Spleen (tissue), 11 donors: ENCODE results near the gene BHLHA9. TPM values are rescaled to one million over a fixed set of nuclear protein-coding genes. Genes with fewer than 3 reads are reported as not detected.
"Not testable (repeated sequence)": the region's sequence is repeated elsewhere in the genome, so short reads cannot be mapped to it uniquely, and the experiment has no call there.

Source experiments
- DNase-seq: peaks from one replicate; pipeline ENCODE4 v3.0.0-alpha.2; 2020
- H3K27ac ChIP-seq, 8 donors: fragments of 200-600 bp; sonication (generic) in 7 of 8; 1 replicate in 4 of 8; 2 replicates in 4 of 8; pipeline versions ENCODE4 v1.5.0 to v1.8.0; 2016 to 2021; ENCODE audit warnings: inconsistent platforms in 4 of 8, mild to moderate bottlenecking in 4 of 8, moderate library complexity in 1 of 8
- H3K27me3 ChIP-seq, 7 donors: fragments of 200-600 bp; sonication (generic) in 6 of 7; replicated peaks in 1 of 7; 1 replicate in 4 of 7; 2 replicates in 3 of 7; pipeline versions ENCODE4 v1.5.0 to v1.8.0; 2016 to 2021; ENCODE audit warnings: inconsistent platforms in 3 of 7, mild to moderate bottlenecking in 1 of 7
- H3K36me3 ChIP-seq, 6 donors: fragments of 200-600 bp; sonication (generic) in 5 of 6; 1 replicate in 4 of 6; 2 replicates in 2 of 6; pipeline versions ENCODE4 v1.5.0 to v1.8.0; 2016 to 2021; ENCODE audit warnings: inconsistent platforms in 2 of 6
- H3K4me1 ChIP-seq, 6 donors: fragments of 200-600 bp; sonication (generic) in 5 of 6; 1 replicate in 3 of 6; 2 replicates in 3 of 6; pipeline versions ENCODE4 v1.5.0 to v1.8.0; 2016 to 2021; ENCODE audit warnings: inconsistent platforms in 3 of 6
- H3K4me3 ChIP-seq, 8 donors: fragments of 200-600 bp; sonication (generic) in 7 of 8; 1 replicate in 4 of 8; 2 replicates in 4 of 8; pipeline versions ENCODE4 v1.5.0 to v1.8.0; 2016 to 2021; ENCODE audit warnings: inconsistent platforms in 4 of 8, mild to moderate bottlenecking in 4 of 8, moderate library complexity in 2 of 8
- H3K9me3 ChIP-seq, 8 donors: fragments of 200-600 bp; sonication (generic) in 7 of 8; 1 replicate in 4 of 8; 2 replicates in 4 of 8; pipeline versions ENCODE4 v1.5.0 to v1.8.0; 2016 to 2021; ENCODE audit warnings: inconsistent platforms in 4 of 8
- POLR2A ChIP-seq, 3 donors: fragments of 450-650 bp; IDR thresholded peaks; one replicate each; pipeline ENCODE4 v1.5.1; 2017; ENCODE audit warnings: antibody characterized with exemption in 3 of 3, mild to moderate bottlenecking in 1 of 3
- POLR2AphosphoS5 ChIP-seq, 3 donors: sonication (generic); formaldehyde crosslinking; IDR thresholded peaks; one replicate each; pipeline ENCODE4 v1.5.1; 2017; ENCODE audit warnings: antibody characterized with exemption in 3 of 3
- WGBS, 5 donors: extraction: QIAGEN DNeasy Blood & Tissue Kit in 3 of 5; methylation state at CpG; one replicate each; pipeline versions ENCODE4 v1.1.5 to v1.1.7; 2013 to 2018; 5-methylcytosine and 5-hydroxymethylcytosine counted together
- intact Hi-C: fragments of 100-400 bp; cut with DNase I; formaldehyde crosslinking; loops from one replicate; pipeline ENCODE4 v1.15.0; 2023; ENCODE audit warnings: low total_unique reads
- polyA plus RNA-seq, 3 donors: library from polyadenylated mRNA; stranded (reverse); fragments of 200-250 nt; gene quantifications; one replicate each; pipeline ENCODE4 v1.2.1, GENCODE V29; 2013
- total RNA-seq, 7 donors: library from RNA; depleted of rRNA in 3 of 7; stranded (reverse); fragments of >200 nt in 3 of 7; fragmentation: NEBNext Ultra II Directional in 4 of 7; extraction: Animal tissue kit (Norgen Biotek cat#: 25700) in 4 of 7; gene quantifications; one replicate each; pipeline versions ENCODE4 v1.1.0 to v1.2.1, GENCODE V29; 2016 to 2021
- TF ChIP-seq, protein P1 (sequence below), 11 experiments: fragments of 200-600 bp in 7 of 11; fragments of 450-650 bp in 4 of 11; sonication (generic) in 4 of 11; IDR thresholded peaks in 8 of 11; conservative IDR thresholded peaks in 3 of 11; 1 replicate in 7 of 11; 2 replicates in 4 of 11; pipeline versions ENCODE4 v1.4.0 to v1.8.0; 2016 to 2021; ENCODE audit warnings: antibody characterized with exemption in 11 of 11, inconsistent platforms in 4 of 11, mild to moderate bottlenecking in 1 of 11
- donor health status: healthy with polysubstance abuse.
- donor health status: DM: no; HTN: no; CAD: no; lungs with moderate emphysema.
- donor health status: DM: no; HTN: no; CAD: no.
- donor health status: Bipolar disorder and iron deficiency.
- donor health status: healthy.
- donor health status: DM: no; HTN: no; CAD: no.
- donor health status: DM: yes; HTN: yes; CAD: no.

The BHLHA9 gene
- total and polyA plus RNA-seq, 10 donors, result not detected

DNA sequence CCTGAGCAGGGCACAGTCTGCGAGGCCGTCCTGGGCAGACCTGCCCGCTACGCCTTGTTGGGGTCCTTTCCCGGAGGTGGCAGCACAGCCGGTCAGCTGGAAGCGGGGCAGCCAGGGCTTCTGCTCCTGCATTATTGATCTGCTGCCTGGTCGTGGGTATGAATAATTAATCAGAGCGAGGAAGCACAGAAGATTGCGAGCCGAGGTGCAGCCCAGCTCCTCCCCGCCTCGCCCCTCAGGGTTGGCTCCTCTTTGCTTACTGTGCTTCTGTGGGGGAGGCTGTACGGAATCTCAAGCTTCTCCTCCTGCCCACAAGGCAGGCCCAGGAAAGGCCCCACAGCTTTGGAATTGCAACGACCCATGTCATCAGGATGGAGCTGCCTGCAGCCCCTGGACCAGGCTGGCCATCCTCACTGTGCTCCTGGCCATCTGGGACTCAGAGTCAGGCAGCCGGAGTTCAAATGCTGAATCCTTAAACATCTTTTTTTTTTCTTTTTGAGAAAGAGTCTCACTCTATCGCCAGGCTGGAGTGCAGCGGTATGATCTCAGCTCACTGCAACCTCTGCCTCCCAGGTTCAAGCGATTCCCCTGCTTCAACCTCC lies 34.8 kb downstream of the BHLHA9 start:
- DNase-seq, result no peak
- Histone ChIP-seq H3K4me3 (no peak overlapping the region), H3K36me3 (no peaks in the 10 kb centered on the region), H3K27me3 (peaks cover 0 to 62% (median 0%) of the 10 kb centered on the region in 7 donors), H3K9me3 (no peaks in the 10 kb centered on the region), H3K4me1 (no peaks in the 10 kb centered on the region), H3K27ac (no peak overlapping the region)
- TF ChIP-seq, protein P1, sequence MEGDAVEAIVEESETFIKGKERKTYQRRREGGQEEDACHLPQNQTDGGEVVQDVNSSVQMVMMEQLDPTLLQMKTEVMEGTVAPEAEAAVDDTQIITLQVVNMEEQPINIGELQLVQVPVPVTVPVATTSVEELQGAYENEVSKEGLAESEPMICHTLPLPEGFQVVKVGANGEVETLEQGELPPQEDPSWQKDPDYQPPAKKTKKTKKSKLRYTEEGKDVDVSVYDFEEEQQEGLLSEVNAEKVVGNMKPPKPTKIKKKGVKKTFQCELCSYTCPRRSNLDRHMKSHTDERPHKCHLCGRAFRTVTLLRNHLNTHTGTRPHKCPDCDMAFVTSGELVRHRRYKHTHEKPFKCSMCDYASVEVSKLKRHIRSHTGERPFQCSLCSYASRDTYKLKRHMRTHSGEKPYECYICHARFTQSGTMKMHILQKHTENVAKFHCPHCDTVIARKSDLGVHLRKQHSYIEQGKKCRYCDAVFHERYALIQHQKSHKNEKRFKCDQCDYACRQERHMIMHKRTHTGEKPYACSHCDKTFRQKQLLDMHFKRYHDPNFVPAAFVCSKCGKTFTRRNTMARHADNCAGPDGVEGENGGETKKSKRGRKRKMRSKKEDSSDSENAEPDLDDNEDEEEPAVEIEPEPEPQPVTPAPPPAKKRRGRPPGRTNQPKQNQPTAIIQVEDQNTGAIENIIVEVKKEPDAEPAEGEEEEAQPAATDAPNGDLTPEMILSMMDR (IDR thresholded peaks at IDR 0.05 in 8 of 11, conservative IDR thresholded peaks at IDR 0.05 in 3 of 11), result no peak
- TF ChIP-seq POLR2AphosphoS5 (IDR thresholded peaks at IDR 0.05) (no peak), POLR2A (IDR thresholded peaks at IDR 0.05) (no peak)
- 85 to 90% (median 87%) methylated on average over 19 of the region's 19 CpGs for WGBS, 5 donors
- intact Hi-C loops, result no loop called here

DNA sequence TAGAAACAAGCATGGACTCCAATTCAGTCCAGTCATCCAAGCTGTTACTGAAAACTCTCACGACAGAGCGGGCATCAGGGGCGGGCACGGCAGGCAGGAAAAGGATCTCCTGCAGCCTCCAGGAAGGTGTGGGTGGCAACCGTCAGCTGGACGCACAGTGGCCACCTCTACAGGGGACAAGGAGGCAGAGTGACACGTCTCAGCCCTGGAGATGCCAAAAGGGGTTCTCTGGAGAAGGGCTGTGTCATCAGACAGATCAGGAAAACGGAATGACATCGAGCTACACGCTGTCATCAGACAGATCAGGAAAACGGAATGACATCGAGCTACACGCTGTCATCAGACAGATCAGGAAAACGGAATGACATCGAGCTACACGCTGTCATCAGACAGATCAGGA lies 37.6 kb downstream of the BHLHA9 start:
- 66 to 81% (median 75%) methylated on average over 11 to 13 of the region's 16 CpGs for WGBS, 5 donors
- H3K4me1 ChIP-seq, DNase-seq, H3K9me3 ChIP-seq, H3K27ac ChIP-seq, H3K36me3 ChIP-seq, intact Hi-C loops, H3K4me3 ChIP-seq: not testable (repeated sequence)
- H3K27me3 ChIP-seq, result peaks cover 0 to 53% (median 0%) of the 10 kb centered on the region in 7 donors

- H3K27ac ChIP-seq, result no peak overlapping the region
- no peaks in the 10 kb centered on the region for H3K36me3 ChIP-seq
- H3K4me3 ChIP-seq, result no peak overlapping the region
- H3K9me3 ChIP-seq, result no peaks in the 10 kb centered on the region
- intact Hi-C loops, result no loop called here
- H3K4me1 ChIP-seq, result no peaks in the 10 kb centered on the region
- TF ChIP-seq POLR2A (IDR thresholded peaks at IDR 0.05), result no peak
- no peak for TF ChIP-seq POLR2AphosphoS5 (IDR thresholded peaks at IDR 0.05)
- TF ChIP-seq, protein P1 (IDR thresholded peaks at IDR 0.05 in 8 of 11, conservative IDR thresholded peaks at IDR 0.05 in 3 of 11), result no peak
- 58 to 84% (median 63%) methylated on average over 6 to 9 of the region's 9 CpGs for WGBS, 5 donors
- no peak for DNase-seq
- H3K27me3 ChIP-seq, result peaks cover 0 to 56% (median 13%) of the 10 kb centered on the region in 7 donors
Observed at GRCh38 chr17:1312261-1312870, 42.1 kb downstream of the BHLHA9 start.

DNA sequence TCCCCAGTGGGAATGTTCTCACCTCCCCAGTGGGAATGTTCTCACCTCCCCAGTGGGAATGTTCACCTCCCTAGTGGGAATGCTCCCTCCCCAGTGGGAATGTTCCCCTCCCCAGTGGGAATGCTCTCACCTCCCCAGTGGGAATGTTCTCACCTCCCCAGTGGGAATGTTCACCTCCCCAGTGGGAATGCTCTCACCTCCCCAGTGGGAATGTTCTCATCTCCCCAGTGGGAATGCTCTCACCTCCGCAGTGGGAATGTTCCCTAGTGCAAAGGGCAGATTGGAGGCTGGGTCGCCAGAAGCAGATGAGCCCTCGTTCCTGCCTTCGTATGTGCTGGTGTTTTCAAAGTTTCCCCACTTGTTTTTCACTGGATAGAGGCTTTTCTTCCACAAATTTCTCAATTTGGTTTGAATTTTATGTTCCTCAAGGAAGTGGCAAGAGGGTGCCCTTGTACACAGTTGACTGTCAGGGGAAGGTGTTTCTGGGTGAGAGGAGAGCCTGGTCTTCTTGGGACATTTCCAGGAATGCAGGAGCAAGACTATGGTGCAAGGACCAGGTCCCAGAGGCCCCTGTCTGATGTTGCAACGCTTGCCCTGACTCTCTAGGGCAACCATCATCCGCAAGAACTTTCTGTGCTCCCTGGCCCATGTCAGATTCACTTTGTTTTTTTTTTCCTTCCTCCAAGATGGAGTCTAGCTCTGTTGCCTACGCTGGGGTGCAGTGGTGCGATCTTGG lies 43.2 kb downstream of the BHLHA9 start:
- no peaks in the 10 kb centered on the region for H3K4me1 ChIP-seq

More for the DNA sequence above, 43.2 kb downstream of the BHLHA9 start:
- Histone ChIP-seq H3K36me3 (no peaks in the 10 kb centered on the region), H3K27me3 (peaks cover 0 to 54% (median 13%) of the 10 kb centered on the region in 7 donors), H3K27ac (no peak overlapping the region), H3K4me3 (no peak overlapping the region), H3K9me3 (no peaks in the 10 kb centered on the region)
- WGBS, 5 donors, result 77 to 87% (median 81%) methylated on average over 8 of the region's 8 CpGs
- intact Hi-C loops, result no loop called here
- no peak for DNase-seq
- TF ChIP-seq POLR2A (IDR thresholded peaks at IDR 0.05), result no peak
- TF ChIP-seq POLR2AphosphoS5 (IDR thresholded peaks at IDR 0.05), result no peak
- TF ChIP-seq, protein P1 (IDR thresholded peaks at IDR 0.05 in 8 of 11, conservative IDR thresholded peaks at IDR 0.05 in 3 of 11), result no peak
